ENCODE results near the gene CLEC18A. TPM values are rescaled to one million over a fixed set of nuclear protein-coding genes. Genes with fewer than 3 reads are reported as not detected.

The CLEC18A gene
- total and polyA plus RNA-seq, 5 experiments from 2014 or later: 0.08 to 1.3 (median 0.82) TPM; not detected in 1

DNA sequence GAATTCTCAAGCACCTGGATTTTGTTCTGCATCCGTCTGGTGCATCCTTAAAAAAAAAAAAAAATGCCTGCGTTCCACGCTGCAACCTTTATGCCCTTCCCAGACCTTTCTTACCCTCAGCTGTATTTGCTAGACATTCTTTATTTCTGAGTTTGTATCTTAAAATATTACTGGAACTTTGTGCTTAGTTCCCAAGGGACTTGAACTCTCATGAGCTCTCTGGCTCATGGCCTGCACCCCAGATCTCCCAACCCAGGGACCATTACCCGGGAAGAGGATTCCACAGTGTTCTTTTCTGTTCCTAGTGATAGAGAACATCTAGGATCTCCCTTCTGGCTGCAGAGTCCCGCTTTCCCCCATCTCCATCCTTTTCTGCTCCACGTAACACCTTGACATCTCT lies 28.9 kb upstream of the CLEC18A start:
- POLR2A ChIA-PET: no interaction called here
- Mint-ChIP-seq H3K4me3 (no peak overlapping the region), H3K27ac (peak overlapping the region in 2 of 10 donors; percentile 0 to 51), H3K36me3 (peaks cover 0 to 61% (median 12%) of the 10 kb centered on the region in 3 donors), H3K4me1 (no peaks in the 10 kb centered on the region), H3K27me3 (no peaks in the 10 kb centered on the region), H3K9me3 (no peaks in the 10 kb centered on the region)
- no peak for DNase-seq
- ATAC-seq: no peak

DNA sequence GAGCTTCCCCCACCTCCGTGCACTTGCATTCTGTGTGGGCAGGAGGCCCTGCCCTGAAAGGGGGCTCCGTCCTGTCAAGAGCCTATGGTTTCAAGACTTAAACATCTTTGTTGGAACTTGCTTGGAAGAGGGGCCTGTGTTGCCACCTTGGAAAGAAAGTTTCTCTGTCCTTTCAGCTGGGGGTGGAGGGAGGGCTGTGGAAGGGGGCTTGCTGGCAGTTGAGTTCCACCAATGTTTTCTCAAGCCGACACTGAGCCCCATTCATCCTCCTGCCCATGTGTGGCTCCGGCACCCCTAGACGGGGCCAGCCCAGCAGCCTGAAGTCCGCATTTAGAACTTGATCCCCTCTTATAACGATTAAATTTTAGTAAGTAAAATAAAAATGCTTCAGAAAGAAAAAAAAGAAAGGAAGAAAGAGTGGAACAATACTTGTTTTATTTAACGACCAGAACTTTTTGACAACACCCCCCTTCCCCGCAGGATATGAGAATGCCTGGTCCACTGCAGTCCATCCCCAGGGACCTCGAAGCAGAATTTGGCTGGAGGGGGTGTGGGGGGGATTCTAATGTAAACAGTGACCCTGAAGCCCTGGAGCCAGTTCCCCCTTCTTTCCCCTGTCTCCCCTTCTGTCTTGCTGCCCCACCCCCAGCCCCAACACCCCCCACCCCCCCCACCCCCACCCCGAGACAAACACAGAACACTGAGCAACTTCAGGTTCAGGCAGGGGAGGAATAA lies 26.9 kb upstream of the CLEC18A start:
- peak overlapping the region in 1 of 10 donors; percentile 34 for H3K4me3 Mint-ChIP-seq
- H3K27ac Mint-ChIP-seq: no peak overlapping the region
- no peak for ATAC-seq
- H3K27me3 Mint-ChIP-seq: no peaks in the 10 kb centered on the region
- no peaks in the 10 kb centered on the region for H3K4me1 Mint-ChIP-seq
- H3K36me3 Mint-ChIP-seq: peaks cover 0 to 52% (median 5%) of the 10 kb centered on the region in 3 donors
- POLR2A ChIA-PET: no interaction called here
- no peaks in the 10 kb centered on the region for H3K9me3 Mint-ChIP-seq
- DNase-seq: no peak

DNA sequence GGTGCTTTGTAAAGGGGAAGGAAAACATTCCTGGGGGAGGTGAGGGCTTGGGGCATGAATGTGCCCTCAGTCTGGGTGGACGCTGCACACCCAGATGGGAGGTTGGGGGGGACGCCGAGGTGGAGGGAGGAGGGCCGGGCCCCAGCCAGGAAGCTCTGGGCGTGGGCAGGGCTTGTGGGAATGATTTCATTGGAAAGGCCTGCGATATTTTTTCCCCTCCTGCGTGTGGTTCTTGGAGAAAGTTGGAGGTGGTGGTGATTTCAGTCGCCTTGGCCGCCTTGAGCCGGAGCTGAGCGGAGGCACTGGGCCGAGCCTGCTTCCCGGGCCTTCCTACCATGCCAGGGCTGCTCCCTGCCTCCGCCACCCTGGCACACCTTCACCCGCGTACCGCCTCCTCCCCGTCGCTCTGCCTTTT lies 26.4 kb upstream of the CLEC18A start:
- no peak overlapping the region for H3K4me3 Mint-ChIP-seq
- no peaks in the 10 kb centered on the region for H3K9me3 Mint-ChIP-seq
- no peak for DNase-seq
- POLR2A ChIA-PET: no interaction called here
- peaks cover 0 to 54% (median 5%) of the 10 kb centered on the region in 3 donors for H3K36me3 Mint-ChIP-seq
- H3K27ac Mint-ChIP-seq: no peak overlapping the region
- no peak for ATAC-seq
- H3K27me3 Mint-ChIP-seq: no peaks in the 10 kb centered on the region
- no peaks in the 10 kb centered on the region for H3K4me1 Mint-ChIP-seq

DNA sequence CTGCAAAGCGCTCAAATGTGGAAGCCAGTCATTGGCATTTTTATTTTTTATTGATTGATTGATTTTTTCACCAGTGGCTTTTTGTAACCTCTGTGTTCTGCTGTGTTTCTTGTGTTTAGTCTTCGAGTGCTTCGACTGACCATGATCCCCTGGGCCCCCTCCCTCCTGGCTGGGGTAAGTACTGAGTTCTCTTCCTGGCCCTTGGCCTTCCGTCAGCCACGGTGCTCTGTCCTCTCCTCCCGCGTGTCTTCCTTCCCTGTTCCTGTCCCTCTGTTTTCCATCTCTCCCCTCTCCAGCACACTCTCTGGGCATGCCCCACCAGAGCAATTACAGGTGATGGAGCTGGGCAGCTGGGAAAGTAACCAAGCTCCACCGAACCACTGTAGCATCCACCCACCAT lies 25.8 kb upstream of the CLEC18A start:
- POLR2A ChIA-PET: no interaction called here

DNA sequence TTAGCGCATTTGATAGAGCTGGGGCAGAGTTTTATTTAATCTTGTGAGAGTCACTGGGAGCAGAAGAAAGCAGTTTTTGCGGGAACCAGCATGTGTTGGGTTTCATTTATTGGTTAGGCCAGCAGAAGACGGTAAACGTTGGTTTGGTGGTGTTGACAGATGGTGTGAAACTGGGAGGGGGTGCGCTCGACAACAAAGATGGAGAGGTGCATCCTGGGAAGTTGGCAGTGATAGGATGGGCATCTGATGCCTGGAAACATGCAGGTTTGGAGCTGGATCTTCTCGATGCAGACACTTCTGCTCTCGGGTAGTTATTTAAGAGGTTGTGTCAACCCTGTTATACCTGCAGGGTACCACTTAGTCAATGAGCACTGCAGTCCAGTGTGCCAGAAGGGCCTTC lies 24.9 kb upstream of the CLEC18A start:
- H3K27ac Mint-ChIP-seq: peak overlapping the region in 3 of 10 donors; percentile 13 to 44 (median 16)
- H3K27me3 Mint-ChIP-seq: no peaks in the 10 kb centered on the region
- no peak overlapping the region for H3K4me3 Mint-ChIP-seq
- no peaks in the 10 kb centered on the region for H3K9me3 Mint-ChIP-seq
- H3K4me1 Mint-ChIP-seq: no peaks in the 10 kb centered on the region
- DNase-seq (no peak), ATAC-seq (no peak)
- H3K36me3 Mint-ChIP-seq: peaks cover 0 to 59% (median 6%) of the 10 kb centered on the region in 3 donors
- POLR2A ChIA-PET: no interaction called here

More for the DNA sequence above, 25.8 kb upstream of the CLEC18A start:
- no peak overlapping the region for H3K4me3 Mint-ChIP-seq
- H3K4me1 Mint-ChIP-seq: no peaks in the 10 kb centered on the region
- no peaks in the 10 kb centered on the region for H3K9me3 Mint-ChIP-seq
- ATAC-seq (no peak), DNase-seq (no peak)
- H3K27me3 Mint-ChIP-seq: no peaks in the 10 kb centered on the region
- peaks cover 0 to 60% (median 2%) of the 10 kb centered on the region in 3 donors for H3K36me3 Mint-ChIP-seq
- H3K27ac Mint-ChIP-seq: peak overlapping the region in 1 of 10 donors; percentile 61

DNA sequence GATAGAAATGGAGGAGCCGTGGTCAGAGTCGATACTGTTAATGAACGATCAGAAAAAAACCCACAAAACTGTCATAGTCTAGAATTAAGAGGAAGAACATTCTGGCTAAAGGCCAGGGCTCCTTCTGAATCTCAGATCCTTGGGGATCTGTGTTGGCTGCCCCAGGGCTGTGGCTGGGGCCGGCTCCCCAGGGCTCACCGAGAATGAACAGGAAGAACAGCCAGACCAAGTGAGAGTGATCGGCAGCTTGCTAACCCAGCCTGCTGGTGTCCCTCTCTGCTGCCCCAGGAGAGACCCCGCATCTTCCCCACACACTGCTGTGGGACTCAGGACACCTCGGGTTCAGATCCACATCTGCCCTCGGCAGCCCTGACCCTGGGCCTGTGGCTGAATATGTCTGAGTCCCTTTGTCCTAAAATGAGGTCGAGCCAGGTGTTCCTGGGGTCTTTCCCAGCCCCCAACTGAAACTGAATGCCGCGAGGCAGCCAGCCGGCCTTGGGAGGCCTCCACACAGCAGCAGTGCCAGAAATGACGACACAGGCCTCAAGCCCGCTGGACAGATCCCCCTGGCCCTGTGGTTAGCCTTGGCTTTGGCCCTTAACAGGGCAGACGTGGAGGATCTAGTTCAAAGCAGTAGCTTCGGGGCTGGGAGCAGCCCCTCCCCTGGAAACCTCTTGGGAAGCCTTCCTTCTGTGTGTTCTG lies 23.9 kb upstream of the CLEC18A start:
- Mint-ChIP-seq H3K4me3 (no peak overlapping the region), H3K4me1 (no peaks in the 10 kb centered on the region), H3K36me3 (peaks cover 0 to 63% (median 10%) of the 10 kb centered on the region in 3 donors), H3K9me3 (no peaks in the 10 kb centered on the region), H3K27ac (peak overlapping the region in 1 of 10 donors; percentile 18), H3K27me3 (no peaks in the 10 kb centered on the region)
- POLR2A ChIA-PET: no interaction called here
- ATAC-seq: no peak
- DNase-seq: no peak

DNA sequence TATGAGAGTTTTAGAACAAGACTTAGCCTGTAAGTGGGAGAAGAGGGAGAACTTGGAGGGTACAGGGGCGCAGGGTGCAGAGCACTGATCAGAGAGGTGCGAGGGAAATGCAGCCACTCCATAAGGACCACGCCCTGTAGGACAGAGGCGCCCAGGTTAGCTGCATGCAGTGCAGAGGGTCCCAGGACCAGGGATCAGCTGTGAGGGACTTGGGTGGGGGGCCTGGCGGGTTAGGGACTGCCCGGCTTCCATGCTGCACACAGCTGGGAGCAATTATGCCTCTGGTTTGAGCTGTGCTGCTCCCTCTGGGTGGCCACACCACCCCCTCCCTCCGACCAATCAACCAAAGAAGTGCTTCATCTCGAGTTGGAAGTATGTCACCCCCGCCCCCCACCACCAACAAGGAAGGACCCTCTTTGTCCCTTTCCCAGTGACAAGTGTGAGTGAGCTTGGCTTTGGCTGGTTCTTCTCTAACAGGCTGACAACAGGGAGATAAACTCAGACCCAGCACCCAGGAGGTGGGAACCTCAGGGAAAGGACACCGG lies 22.2 kb upstream of the CLEC18A start:
- ATAC-seq: no peak
- Mint-ChIP-seq H3K4me3 (no peak overlapping the region), H3K27me3 (no peaks in the 10 kb centered on the region), H3K9me3 (no peaks in the 10 kb centered on the region), H3K27ac (peak overlapping the region in 1 of 10 donors; percentile 56), H3K36me3 (peaks cover 0 to 62% (median 15%) of the 10 kb centered on the region in 3 donors), H3K4me1 (no peaks in the 10 kb centered on the region)
- no peak for DNase-seq
- POLR2A ChIA-PET: no interaction called here

DNA sequence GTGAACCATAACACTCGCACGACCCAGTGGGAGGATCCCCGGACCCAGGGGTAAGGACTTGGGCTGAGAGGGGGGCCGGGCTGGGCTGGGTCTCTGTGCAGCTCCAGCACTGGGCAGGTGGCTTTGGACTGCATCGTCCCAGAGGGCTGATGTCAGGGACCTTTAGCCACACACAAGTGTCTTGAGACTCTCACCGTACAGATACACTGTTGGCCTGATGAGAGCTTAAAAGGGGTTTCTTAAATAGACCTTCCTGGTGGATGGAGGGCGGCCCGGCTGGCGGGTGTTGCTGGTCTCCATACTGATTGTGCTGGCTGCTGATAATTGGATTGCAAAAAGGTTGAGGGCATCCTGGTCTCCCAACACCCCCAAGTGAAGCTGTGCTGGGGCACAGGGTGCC lies 21.7 kb upstream of the CLEC18A start:
- peaks cover 0 to 67% (median 15%) of the 10 kb centered on the region in 3 donors for H3K36me3 Mint-ChIP-seq
- H3K4me1 Mint-ChIP-seq: no peaks in the 10 kb centered on the region
- no peak overlapping the region for H3K4me3 Mint-ChIP-seq
- H3K9me3 Mint-ChIP-seq: no peaks in the 10 kb centered on the region
- no peak for DNase-seq
- H3K27ac Mint-ChIP-seq: no peak overlapping the region
- no peak for ATAC-seq
- no peaks in the 10 kb centered on the region for H3K27me3 Mint-ChIP-seq
- POLR2A ChIA-PET: no interaction called here

DNA sequence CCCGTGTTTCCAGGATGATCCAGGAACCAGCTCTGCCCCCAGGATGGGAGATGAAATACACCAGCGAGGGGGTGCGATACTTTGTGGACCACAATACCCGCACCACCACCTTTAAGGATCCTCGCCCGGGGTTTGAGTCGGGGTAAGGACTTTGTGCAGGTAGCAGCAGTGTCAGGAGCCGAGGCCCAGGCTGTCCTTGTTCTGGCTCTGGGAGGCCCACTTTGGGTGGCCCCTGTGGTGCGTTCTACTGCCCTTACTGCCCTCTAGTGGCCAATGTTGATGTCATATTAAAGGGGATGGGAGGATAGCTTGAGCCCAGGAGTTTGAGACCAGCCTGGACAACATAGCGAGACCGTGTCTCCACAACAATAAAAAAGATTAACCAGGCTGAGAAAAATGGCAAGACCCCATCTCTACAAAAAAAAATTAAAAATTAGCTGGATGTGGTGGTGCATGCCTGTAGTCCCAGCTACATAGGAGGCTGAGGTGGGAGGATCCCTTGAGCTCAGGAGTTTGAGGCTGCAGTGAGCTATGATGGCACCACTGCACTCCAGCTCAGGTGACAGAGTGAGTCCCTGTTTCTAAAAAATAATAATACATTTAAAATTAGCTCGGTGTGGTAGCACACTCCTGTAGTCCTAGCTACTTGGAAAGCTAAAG lies 20.9 kb upstream of the CLEC18A start:
- POLR2A ChIA-PET: interaction anchor here (0.6 kb wide), 1 partner anchor 582 kb away, joined by 3 read pairs; no protein-coding TSS in a partner anchor
- ATAC-seq: peak; percentile 78 to 85
- no peak overlapping the region for H3K4me3 Mint-ChIP-seq
- H3K9me3 Mint-ChIP-seq: no peaks in the 10 kb centered on the region
- peak overlapping the region in 2 of 10 donors; percentile 20 to 31 for H3K27ac Mint-ChIP-seq
- no peaks in the 10 kb centered on the region for H3K4me1 Mint-ChIP-seq
- H3K27me3 Mint-ChIP-seq: no peaks in the 10 kb centered on the region
- peaks cover 0 to 74% (median 15%) of the 10 kb centered on the region in 3 donors for H3K36me3 Mint-ChIP-seq
- DNase-seq: peak in 8 of 10 donors; percentile 4 to 59 (median 38)

DNA sequence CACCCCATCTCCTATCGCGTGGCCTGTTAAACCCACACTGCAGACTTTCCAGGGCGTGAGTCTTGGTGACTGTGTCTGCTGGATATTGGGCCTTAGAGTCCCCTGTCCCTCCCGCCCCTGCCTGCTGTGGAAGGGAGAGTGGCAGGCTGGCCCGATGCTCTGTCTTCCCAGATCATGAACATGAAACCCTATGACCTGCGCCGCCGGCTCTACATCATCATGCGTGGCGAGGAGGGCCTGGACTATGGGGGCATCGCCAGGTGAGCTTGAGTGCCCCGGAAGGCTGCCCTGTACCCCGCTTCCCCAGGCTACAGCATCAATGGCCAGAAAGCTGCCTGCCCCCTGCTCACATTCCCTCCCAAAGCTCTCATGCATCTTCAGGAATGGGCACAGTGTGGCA lies 19.5 kb upstream of the CLEC18A start:
- H3K4me1 Mint-ChIP-seq: no peaks in the 10 kb centered on the region
- H3K4me3 Mint-ChIP-seq: no peak overlapping the region
- H3K9me3 Mint-ChIP-seq: no peaks in the 10 kb centered on the region
- no peak for DNase-seq
- H3K36me3 Mint-ChIP-seq: peaks cover 0 to 75% (median 18%) of the 10 kb centered on the region in 3 donors
- H3K27ac Mint-ChIP-seq: no peak overlapping the region
- no peaks in the 10 kb centered on the region for H3K27me3 Mint-ChIP-seq
- POLR2A ChIA-PET: no interaction called here
- no peak for ATAC-seq

DNA sequence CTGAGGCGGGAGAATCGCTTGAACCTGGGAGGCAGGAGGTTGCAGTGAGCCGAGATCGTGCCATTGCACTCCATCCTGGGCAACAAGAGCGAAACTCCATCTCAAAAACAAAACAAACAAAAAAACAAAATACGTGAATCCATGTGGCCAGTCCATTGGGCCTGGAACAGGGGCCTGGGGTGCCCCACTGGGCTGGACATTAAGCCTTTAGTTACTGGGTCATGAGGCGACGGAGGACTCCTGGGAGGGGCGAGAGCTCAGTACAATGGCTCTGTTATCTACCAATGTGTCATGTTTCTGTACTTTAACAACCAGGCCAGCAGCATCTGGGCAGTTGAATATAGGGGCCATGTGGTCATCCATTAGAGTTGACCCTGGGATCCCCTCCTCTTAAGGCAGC lies 18.9 kb upstream of the CLEC18A start:
- Mint-ChIP-seq H3K27me3 (no peaks in the 10 kb centered on the region), H3K4me3 (no peak overlapping the region), H3K4me1 (no peaks in the 10 kb centered on the region), H3K9me3 (no peaks in the 10 kb centered on the region), H3K36me3 (peaks cover 0 to 76% (median 23%) of the 10 kb centered on the region in 3 donors), H3K27ac (peak overlapping the region in 1 of 10 donors; percentile 59)
- DNase-seq: no peak
- POLR2A ChIA-PET: no interaction called here
- no peak for ATAC-seq

DNA sequence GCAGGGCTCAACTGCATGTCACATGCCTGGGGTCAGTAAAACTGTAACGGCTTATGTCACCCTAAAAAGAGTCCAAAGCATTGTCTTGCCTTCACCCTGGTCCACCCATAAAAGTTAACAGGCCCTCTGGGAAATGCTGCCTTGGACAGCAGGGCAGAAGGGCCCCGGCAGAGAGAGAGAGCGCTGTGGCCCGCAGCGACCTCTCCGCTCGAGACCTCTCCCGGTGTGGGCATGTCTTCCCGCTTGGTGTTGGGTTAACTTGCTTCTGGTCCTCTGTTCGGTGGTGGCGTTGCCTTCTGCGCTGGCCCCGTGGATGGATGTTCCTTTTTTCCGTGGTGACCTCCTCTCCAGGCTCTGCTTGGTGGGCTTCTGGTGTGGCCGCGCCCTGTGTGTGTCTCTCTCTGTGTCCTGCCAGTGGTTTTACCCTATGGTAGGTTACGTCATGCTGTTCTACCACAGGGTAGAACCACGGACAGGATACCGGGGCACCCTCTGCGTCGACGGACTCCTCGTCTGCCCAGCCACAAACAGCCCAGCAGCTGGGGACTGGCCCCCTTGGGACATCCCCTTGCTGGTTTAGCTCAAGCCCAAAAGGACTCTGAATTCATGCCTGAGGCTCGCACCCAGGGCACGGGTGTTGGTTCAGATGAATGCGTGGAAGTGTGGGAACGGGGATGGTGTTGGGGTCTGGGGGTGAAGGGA lies 18.3 kb upstream of the CLEC18A start:
- Mint-ChIP-seq H3K4me3 (no peak overlapping the region), H3K36me3 (peaks cover 0 to 81% (median 25%) of the 10 kb centered on the region in 3 donors), H3K27ac (no peak overlapping the region), H3K4me1 (no peaks in the 10 kb centered on the region), H3K27me3 (no peaks in the 10 kb centered on the region), H3K9me3 (no peaks in the 10 kb centered on the region)
- POLR2A ChIA-PET: no interaction called here
- DNase-seq (no peak), ATAC-seq (no peak)
